ENCODE measurements around the gene KRTAP20-3.

KRTAP20-3 gene

GRCh38 chr21:30642564-30642963, at the start of gene KRTAP20-3:
TSS of gene KRTAP20-3 (plus strand) at chr21:30642864.
- Histone ChIP-seq H3K27me3 (ENCODE audit: insufficient read depth, poor library complexity, severe bottlenecking) (peaks cover 3% of the 10 kb centered on the region), H3K4me1 (ENCODE audit: insufficient read depth, poor library complexity, severe bottlenecking) (no peaks in the 10 kb centered on the region), H3K9me3 (ENCODE audit: severe bottlenecking) (no peaks in the 10 kb centered on the region), H3K27ac (ENCODE audit: poor library complexity, severe bottlenecking) (no peak within 1 kb of the TSS), H3K4me3 (ENCODE audit: severe bottlenecking) (no peak within 1 kb of the TSS), H3K36me3 (ENCODE audit: low read depth) (no peaks in the 10 kb centered on the region)
- TF ChIP-seq, protein P1, sequence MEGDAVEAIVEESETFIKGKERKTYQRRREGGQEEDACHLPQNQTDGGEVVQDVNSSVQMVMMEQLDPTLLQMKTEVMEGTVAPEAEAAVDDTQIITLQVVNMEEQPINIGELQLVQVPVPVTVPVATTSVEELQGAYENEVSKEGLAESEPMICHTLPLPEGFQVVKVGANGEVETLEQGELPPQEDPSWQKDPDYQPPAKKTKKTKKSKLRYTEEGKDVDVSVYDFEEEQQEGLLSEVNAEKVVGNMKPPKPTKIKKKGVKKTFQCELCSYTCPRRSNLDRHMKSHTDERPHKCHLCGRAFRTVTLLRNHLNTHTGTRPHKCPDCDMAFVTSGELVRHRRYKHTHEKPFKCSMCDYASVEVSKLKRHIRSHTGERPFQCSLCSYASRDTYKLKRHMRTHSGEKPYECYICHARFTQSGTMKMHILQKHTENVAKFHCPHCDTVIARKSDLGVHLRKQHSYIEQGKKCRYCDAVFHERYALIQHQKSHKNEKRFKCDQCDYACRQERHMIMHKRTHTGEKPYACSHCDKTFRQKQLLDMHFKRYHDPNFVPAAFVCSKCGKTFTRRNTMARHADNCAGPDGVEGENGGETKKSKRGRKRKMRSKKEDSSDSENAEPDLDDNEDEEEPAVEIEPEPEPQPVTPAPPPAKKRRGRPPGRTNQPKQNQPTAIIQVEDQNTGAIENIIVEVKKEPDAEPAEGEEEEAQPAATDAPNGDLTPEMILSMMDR (IDR thresholded peaks at IDR 0.05; ENCODE audit: poor library complexity, severe bottlenecking): no peak
- ATAC-seq (ENCODE audit: low read depth) (no peak), DNase-seq (ENCODE audit: low spot score) (no peak)

- Histone ChIP-seq H3K36me3 (ENCODE audit: low read depth) (no peaks in the 10 kb centered on the region), H3K27me3 (ENCODE audit: insufficient read depth, poor library complexity, severe bottlenecking) (no peaks in the 10 kb centered on the region), H3K4me3 (ENCODE audit: severe bottlenecking) (no peak within 1 kb of the TSS), H3K9me3 (ENCODE audit: severe bottlenecking) (no peaks in the 10 kb centered on the region), H3K27ac (ENCODE audit: poor library complexity, severe bottlenecking) (no peak within 1 kb of the TSS), H3K4me1 (ENCODE audit: insufficient read depth, poor library complexity, severe bottlenecking) (no peaks in the 10 kb centered on the region)
- ATAC-seq (ENCODE audit: low read depth) (no peak), DNase-seq (ENCODE audit: low spot score) (no peak)
- TF ChIP-seq, protein P1 (IDR thresholded peaks at IDR 0.05; ENCODE audit: poor library complexity, severe bottlenecking): no peak
Measured at GRCh38 chr21:30598802-30599201, 43.9 kb upstream of the KRTAP20-3 start, which contains the start of gene KRTAP6-2. TSS of gene KRTAP6-2 (minus strand) at chr21:30598902. CDS start at chr21:30598874, 28 bp downstream.

GRCh38 chr21:30600787-30601186, 41.9 kb upstream of the KRTAP20-3 start, which contains the start of gene KRTAP22-1:
TSS of gene KRTAP22-1 (plus strand) at chr21:30601087.
- TF ChIP-seq, protein P1 (IDR thresholded peaks at IDR 0.05; ENCODE audit: poor library complexity, severe bottlenecking): no peak
- no peak for ATAC-seq (ENCODE audit: low read depth)
- H3K9me3 ChIP-seq (ENCODE audit: severe bottlenecking): no peaks in the 10 kb centered on the region
- H3K27ac ChIP-seq (ENCODE audit: poor library complexity, severe bottlenecking): no peak within 1 kb of the TSS
- H3K27me3 ChIP-seq (ENCODE audit: insufficient read depth, poor library complexity, severe bottlenecking): no peaks in the 10 kb centered on the region
- DNase-seq (ENCODE audit: low spot score): no peak
- H3K4me3 ChIP-seq (ENCODE audit: severe bottlenecking): no peak within 1 kb of the TSS
- no peaks in the 10 kb centered on the region for H3K36me3 ChIP-seq (ENCODE audit: low read depth)
- no peaks in the 10 kb centered on the region for H3K4me1 ChIP-seq (ENCODE audit: insufficient read depth, poor library complexity, severe bottlenecking)

DNA sequence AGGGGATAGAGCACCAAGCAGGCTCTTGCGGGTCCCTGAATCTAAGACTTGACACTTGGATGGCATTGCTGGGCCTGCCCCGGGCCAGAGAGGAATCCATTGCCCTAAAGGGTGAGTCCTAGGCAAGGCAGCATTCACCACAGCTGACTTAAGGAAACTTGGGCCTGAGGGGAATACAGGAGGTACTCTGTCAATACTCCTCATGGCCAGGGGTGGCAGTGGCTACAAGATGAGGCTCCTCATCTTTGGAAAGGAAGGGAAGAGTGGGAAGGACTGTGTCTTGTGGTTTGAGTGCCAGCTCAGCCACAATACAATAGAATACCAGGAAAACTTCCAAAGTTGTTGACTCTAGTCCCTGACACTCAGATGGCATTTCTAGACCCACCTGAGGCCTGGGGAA, 36.7 kb upstream of the KRTAP20-3 start:
- TF ChIP-seq, protein P1 (IDR thresholded peaks at IDR 0.05; ENCODE audit: poor library complexity, severe bottlenecking): no peak
- H3K36me3 ChIP-seq (ENCODE audit: low read depth): no peaks in the 10 kb centered on the region
- no peak overlapping the region for H3K4me3 ChIP-seq (ENCODE audit: severe bottlenecking)
- no peak overlapping the region for H3K27ac ChIP-seq (ENCODE audit: poor library complexity, severe bottlenecking)
- no peaks in the 10 kb centered on the region for H3K27me3 ChIP-seq (ENCODE audit: insufficient read depth, poor library complexity, severe bottlenecking)
- no peak for ATAC-seq (ENCODE audit: low read depth)
- DNase-seq (ENCODE audit: low spot score): no peak
- no peaks in the 10 kb centered on the region for H3K4me1 ChIP-seq (ENCODE audit: insufficient read depth, poor library complexity, severe bottlenecking)
- no peaks in the 10 kb centered on the region for H3K9me3 ChIP-seq (ENCODE audit: severe bottlenecking)

- Histone ChIP-seq H3K36me3 (ENCODE audit: low read depth) (no peaks in the 10 kb centered on the region), H3K9me3 (ENCODE audit: severe bottlenecking) (no peaks in the 10 kb centered on the region), H3K27ac (ENCODE audit: poor library complexity, severe bottlenecking) (no peak overlapping the region), H3K4me1 (ENCODE audit: insufficient read depth, poor library complexity, severe bottlenecking) (no peaks in the 10 kb centered on the region), H3K4me3 (ENCODE audit: severe bottlenecking) (no peak overlapping the region), H3K27me3 (ENCODE audit: insufficient read depth, poor library complexity, severe bottlenecking) (no peaks in the 10 kb centered on the region)
- ATAC-seq (ENCODE audit: low read depth): no peak
- DNase-seq (ENCODE audit: low spot score): no peak
- TF ChIP-seq, protein P1 (IDR thresholded peaks at IDR 0.05; ENCODE audit: poor library complexity, severe bottlenecking): no peak
Measured at GRCh38 chr21:30612132-30612531, 30.5 kb upstream of the KRTAP20-3 start.

Data from RWPE2 (cell line).